H9 (cell line): ENCODE data around the gene UNC45A. TPM values are rescaled to one million over a fixed set of nuclear protein-coding genes. Genes with fewer than 3 reads are reported as not detected.
"Not testable (repeated sequence)": the region's sequence is repeated elsewhere in the genome, so short reads cannot be mapped to it uniquely, and the experiment has no call there.

Experiments used
- DNase-seq: peaks from one replicate; pipeline ENCODE4 v3.0.0-alpha.2; 2017
- H2AFZ ChIP-seq: one replicate; pipeline ENCODE4 v1.6.1; 2013; ENCODE audit warnings: mild to moderate bottlenecking, low read length, control low read depth, moderate library complexity
- H2AK5ac ChIP-seq: 2 replicates; pipeline ENCODE4 v1.6.1; 2013; ENCODE audit warnings: low read length, control low read depth, mixed read lengths; ENCODE audit not compliant: insufficient read length
- H2BK120ac ChIP-seq: one replicate; pipeline ENCODE4 v1.6.1; 2013; ENCODE audit warnings: low read depth, mild to moderate bottlenecking, low read length, control low read depth, inconsistent platforms; ENCODE audit not compliant: poor library complexity, severe bottlenecking
- H2BK12ac ChIP-seq: 2 replicates; pipeline ENCODE4 v1.6.1; 2013; ENCODE audit warnings: low read length, control low read depth, mixed read lengths, low read depth; ENCODE audit not compliant: insufficient read length
- H2BK15ac ChIP-seq: 2 replicates; pipeline ENCODE4 v1.6.1; 2013; ENCODE audit warnings: low read depth, low read length, control low read depth
- H2BK20ac ChIP-seq: one replicate; pipeline ENCODE4 v1.6.1; 2013; ENCODE audit warnings: low read depth, mild to moderate bottlenecking, low read length, control low read depth, inconsistent platforms; ENCODE audit not compliant: poor library complexity, severe bottlenecking
- H2BK5ac ChIP-seq: 2 replicates; pipeline ENCODE4 v1.6.1; 2013; ENCODE audit warnings: low read length, control low read depth, mixed read lengths; ENCODE audit not compliant: insufficient read length
- H3K14ac ChIP-seq: 2 replicates; pipeline ENCODE4 v1.6.1; 2013; ENCODE audit warnings: low read length, control low read depth; ENCODE audit not compliant: insufficient read depth
- H3K18ac ChIP-seq: 2 replicates; pipeline ENCODE4 v1.6.1; 2013; ENCODE audit warnings: low read depth, mild to moderate bottlenecking, mixed read lengths, low read length, control low read depth; ENCODE audit not compliant: insufficient read length
- H3K23ac ChIP-seq: 2 replicates; pipeline ENCODE4 v1.6.1; 2013; ENCODE audit warnings: low read length, control low read depth, mixed read lengths, low read depth; ENCODE audit not compliant: insufficient read length
- H3K23me2 ChIP-seq: 2 replicates; pipeline ENCODE4 v1.6.1; 2013; ENCODE audit warnings: low read depth, mild to moderate bottlenecking, mixed read lengths, low read length, control low read depth; ENCODE audit not compliant: insufficient read length, poor library complexity, severe bottlenecking
- H3K27ac ChIP-seq: 2 replicates; pipeline ENCODE4 v1.5.1; 2013; ENCODE audit warnings: low read length, control low read depth, mixed read lengths, low read depth; ENCODE audit not compliant: insufficient read length
- H3K27me3 ChIP-seq: 2 replicates; pipeline ENCODE4 v1.6.1; 2013; ENCODE audit warnings: low read length, control low read depth, inconsistent platforms; ENCODE audit not compliant: insufficient read depth
- H3K4ac ChIP-seq: 2 replicates; pipeline ENCODE4 v1.6.1; 2013; ENCODE audit warnings: low read depth, mild to moderate bottlenecking, control low read depth, inconsistent platforms, low read length, moderate library complexity
- H3K4me1 ChIP-seq: 2 replicates; pipeline ENCODE4 v1.6.1; 2013; ENCODE audit warnings: low read length, control low read depth, inconsistent platforms; ENCODE audit not compliant: insufficient read depth
- H3K4me2 ChIP-seq: 2 replicates; pipeline ENCODE4 v1.6.1; 2013; ENCODE audit warnings: low read length, control low read depth, mixed read lengths; ENCODE audit not compliant: insufficient read length, insufficient read depth
- H3K56ac ChIP-seq: 2 replicates; pipeline ENCODE4 v1.6.1; 2013; ENCODE audit warnings: low read depth, mild to moderate bottlenecking, mixed read lengths, low read length, control low read depth; ENCODE audit not compliant: insufficient read length
- H3K79me1 ChIP-seq: 2 replicates; pipeline ENCODE4 v1.6.1; 2013; ENCODE audit warnings: low read depth, mild to moderate bottlenecking, moderate library complexity, low read length, control low read depth, inconsistent platforms; ENCODE audit not compliant: insufficient read depth, poor library complexity, severe bottlenecking
- H3K79me2 ChIP-seq: 2 replicates; pipeline ENCODE4 v1.6.1; 2013; ENCODE audit warnings: low read length, control low read depth, inconsistent platforms; ENCODE audit not compliant: insufficient read depth
- H3K9ac ChIP-seq: 2 replicates; pipeline ENCODE4 v1.6.1; 2013; ENCODE audit warnings: low read length, control low read depth, mixed read lengths; ENCODE audit not compliant: insufficient read length; ENCODE audit errors: extremely low read depth
- H3K9me3 ChIP-seq: one replicate; pipeline ENCODE4 v1.6.1; 2013; ENCODE audit warnings: low read depth, low read length, inconsistent platforms; ENCODE audit not compliant: control insufficient read depth
- H3T11ph ChIP-seq: one replicate; pipeline ENCODE4 v1.6.1; 2013; ENCODE audit warnings: mild to moderate bottlenecking, low read length, control low read depth, inconsistent platforms
- H4K20me1 ChIP-seq: one replicate; pipeline ENCODE4 v1.6.1; 2013; ENCODE audit not compliant: control insufficient read depth, insufficient read length, insufficient read depth
- H4K5ac ChIP-seq: 2 replicates; pipeline ENCODE4 v1.6.1; 2013; ENCODE audit warnings: low read depth, mild to moderate bottlenecking, mixed read lengths, low read length, control low read depth; ENCODE audit not compliant: insufficient read length
- H4K8ac ChIP-seq: replicated peaks from 2 replicates; pipeline ENCODE4 v1.6.1; 2013; ENCODE audit warnings: low read length, control low read depth, mixed read lengths, low read depth; ENCODE audit not compliant: insufficient read length
- H4K91ac ChIP-seq: 2 replicates; pipeline ENCODE4 v1.6.1; 2013; ENCODE audit warnings: low read depth, mild to moderate bottlenecking, moderate library complexity, mixed read lengths, low read length, control low read depth; ENCODE audit not compliant: insufficient read length
- H3K27ac Mint-ChIP-seq, 3 experiments: 2 replicates in 2 of 3; 3 replicates in 1 of 3; pipeline ENCODE4 v1.8.0; 2020 to 2021; ENCODE audit warnings: mixed read lengths in 3 of 3, mild to moderate bottlenecking in 1 of 3, moderate library complexity in 1 of 3
- H3K27me3 Mint-ChIP-seq: 2 replicates; pipeline ENCODE4 v1.8.0; 2021; ENCODE audit warnings: low read depth, mild to moderate bottlenecking, moderate library complexity, mixed read lengths
- H3K36me3 Mint-ChIP-seq, 3 experiments: 2 replicates in 2 of 3; 3 replicates in 1 of 3; pipeline ENCODE4 v1.8.0; 2020 to 2021; ENCODE audit warnings: low read depth in 3 of 3, mixed read lengths in 3 of 3; ENCODE audit not compliant: insufficient read depth in 1 of 3
- H3K4me1 Mint-ChIP-seq, 2 experiments: 2 replicates each; pipeline ENCODE4 v1.8.0; 2020; ENCODE audit warnings: mixed read lengths in 2 of 2
- H3K4me3 Mint-ChIP-seq, 2 experiments: 2 replicates in 1 of 2; 3 replicates in 1 of 2; pipeline ENCODE4 v1.8.0; 2020 to 2021; ENCODE audit warnings: mild to moderate bottlenecking in 2 of 2, mixed read lengths in 2 of 2, moderate library complexity in 1 of 2
- H3K9me3 Mint-ChIP-seq, 2 experiments: 2 replicates in 1 of 2; 3 replicates in 1 of 2; pipeline ENCODE4 v1.8.0; 2020; ENCODE audit warnings: mild to moderate bottlenecking in 2 of 2, mixed read lengths in 2 of 2, moderate library complexity in 1 of 2
- WGBS: extraction: QIAGEN DNeasy Blood & Tissue Kit; methylation state at CpG from one replicate; pipeline ENCODE4 v1.1.7; 2013; ENCODE audit warnings: missing lambda C conversion rate, low lambda C conversion rate, mixed read lengths; ENCODE audit not compliant: insufficient read length; ENCODE audit errors: extremely low coverage; 5-methylcytosine and 5-hydroxymethylcytosine counted together
- total RNA-seq: library from RNA; stranded (reverse); gene quantifications from 2 replicates; pipeline ENCODE4 v1.2.1, GENCODE V29; 2021

UNC45A gene
- total RNA-seq, 1 experiment from 2014 or later, result 84.6 TPM

DNA sequence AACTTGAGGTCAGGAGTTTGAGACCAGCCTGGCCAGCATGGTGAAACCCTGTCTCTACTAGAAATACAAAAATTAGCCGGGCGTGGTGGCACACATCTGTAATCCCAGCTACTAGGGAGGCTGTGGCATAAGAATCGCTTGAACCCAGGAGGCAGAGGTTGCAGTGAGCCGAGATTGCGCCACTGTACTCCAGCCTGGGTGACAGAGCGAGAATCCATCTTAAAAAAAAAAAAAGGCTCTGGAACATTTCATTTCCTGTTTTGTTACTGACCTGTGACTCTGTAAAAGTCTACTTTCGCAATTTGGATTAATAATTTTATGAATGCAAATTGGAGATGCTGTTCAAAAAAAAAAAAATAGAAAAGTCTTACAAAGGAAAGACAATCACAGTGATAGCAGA is 7.0 kb upstream of the UNC45A start:
- not testable (repeated sequence) for H3K36me3 Mint-ChIP-seq, H3K4me2 ChIP-seq, H4K20me1 ChIP-seq, H2BK5ac ChIP-seq, H2BK12ac ChIP-seq, H3K9ac ChIP-seq, H3K23ac ChIP-seq, H3K27me3 Mint-ChIP-seq, H2BK20ac ChIP-seq, H3K27ac ChIP-seq, H2AFZ ChIP-seq, H3K18ac ChIP-seq, H3K23me2 ChIP-seq, H3K27me3 ChIP-seq, H4K91ac ChIP-seq, H3K4me1 ChIP-seq, H3K27ac Mint-ChIP-seq, H2BK15ac ChIP-seq, H3K79me2 ChIP-seq, H3K9me3 ChIP-seq, H3K4me3 Mint-ChIP-seq, H3K4ac ChIP-seq, H3T11ph ChIP-seq, DNase-seq, H3K14ac ChIP-seq, H3K9me3 Mint-ChIP-seq, H2AK5ac ChIP-seq, H3K56ac ChIP-seq, H3K79me1 ChIP-seq, H4K5ac ChIP-seq, H2BK120ac ChIP-seq, H4K8ac ChIP-seq
- H3K4me1 Mint-ChIP-seq, result peaks cover 13 to 14% of the 10 kb centered on the region in 2 experiments
- no CpG with 5 or more reads among the region's 7 CpGs for WGBS
